ENCODE data around the gene ZNF343. TPM values are rescaled to one million over a fixed set of nuclear protein-coding genes. Genes with fewer than 3 reads are reported as not detected.
"Not testable (repeated sequence)": the region's sequence is repeated elsewhere in the genome, so short reads cannot be mapped to it uniquely, and the experiment has no call there.

Gene ZNF343
- total RNA-seq, 2 donors from 2014 or later: 6.8 to 7.2 TPM

DNA sequence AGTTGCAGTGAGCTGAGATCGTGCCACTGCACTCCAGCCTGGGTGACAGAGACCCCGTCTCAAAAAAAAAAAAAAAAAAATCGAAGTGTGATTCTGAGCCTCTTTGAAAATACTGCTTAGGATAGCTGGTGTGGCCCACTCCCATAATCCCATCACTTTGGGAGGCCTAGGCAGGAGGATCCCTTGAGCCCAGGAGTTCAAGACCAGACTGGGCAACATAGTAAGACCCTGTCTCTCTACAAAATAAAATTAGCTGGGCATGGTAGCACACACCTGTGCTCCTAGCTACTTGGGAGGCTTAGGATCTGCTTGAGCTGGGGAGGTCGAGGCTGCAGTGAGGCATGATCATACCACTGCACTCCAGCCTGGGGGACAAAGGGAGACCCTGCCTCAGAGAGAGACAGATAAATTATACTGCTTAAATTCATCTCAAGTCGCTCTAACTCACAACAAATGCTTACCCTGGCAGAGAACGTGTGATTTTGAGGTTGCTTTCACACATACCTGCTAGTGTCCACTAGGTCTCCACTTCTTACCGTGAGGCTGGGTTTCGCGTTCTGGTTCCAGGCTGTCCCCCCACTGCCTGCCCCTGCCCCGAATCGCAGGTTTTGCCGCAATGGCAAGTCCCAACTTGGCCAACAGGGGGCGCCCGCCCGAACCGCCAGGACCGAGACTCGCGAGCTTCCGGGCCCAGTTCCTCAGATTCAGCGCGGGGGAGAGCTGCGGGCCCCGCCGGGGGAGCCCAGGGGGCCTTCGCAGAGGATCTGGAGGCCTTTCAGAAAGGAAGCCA lies 15.4 kb upstream of the ZNF343 start:
- peak; percentile 84 for ATAC-seq
- peak; percentile 79 to 90 for DNase-seq
- intact Hi-C loops (cut with DNase I, micrococcal nuclease): loop anchor here in 1 of 2 donors (10.0 kb wide), 1 partner anchor 121 kb away; no protein-coding TSS in a partner anchor

DNA sequence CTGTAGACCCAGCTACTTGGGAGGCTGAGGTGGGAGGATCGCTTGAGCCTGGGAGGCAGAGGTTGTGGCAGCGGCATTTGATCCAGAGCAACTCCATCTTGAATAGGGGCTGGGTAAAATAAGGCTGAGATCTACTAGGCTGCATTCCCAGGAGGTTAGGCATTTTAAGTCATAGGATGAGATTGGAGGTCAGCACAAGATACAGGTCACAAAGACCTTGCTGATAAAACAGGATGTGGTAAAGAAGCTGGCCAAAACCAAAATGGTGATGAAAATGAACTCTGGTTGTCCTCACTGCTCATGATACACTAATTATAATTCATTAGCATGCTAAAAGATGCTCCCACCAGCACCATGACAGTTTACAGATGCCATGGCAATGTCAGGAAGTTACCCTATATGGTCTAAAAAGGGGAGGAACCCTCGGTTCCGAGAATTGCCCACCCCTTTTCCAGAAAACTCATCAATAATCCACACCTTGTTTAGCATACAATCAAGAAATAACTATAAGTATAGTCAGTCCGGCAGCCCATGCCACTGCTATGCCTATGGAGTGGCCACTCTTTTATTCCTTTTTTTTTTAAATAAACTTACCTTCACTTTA lies 14.2 kb upstream of the ZNF343 start:
- intact Hi-C loops (cut with DNase I, micrococcal nuclease): loop anchor here in 1 of 2 donors (10.0 kb wide), 1 partner anchor 122 kb away; no protein-coding TSS in a partner anchor
- ATAC-seq, DNase-seq: not testable (repeated sequence)

DNA sequence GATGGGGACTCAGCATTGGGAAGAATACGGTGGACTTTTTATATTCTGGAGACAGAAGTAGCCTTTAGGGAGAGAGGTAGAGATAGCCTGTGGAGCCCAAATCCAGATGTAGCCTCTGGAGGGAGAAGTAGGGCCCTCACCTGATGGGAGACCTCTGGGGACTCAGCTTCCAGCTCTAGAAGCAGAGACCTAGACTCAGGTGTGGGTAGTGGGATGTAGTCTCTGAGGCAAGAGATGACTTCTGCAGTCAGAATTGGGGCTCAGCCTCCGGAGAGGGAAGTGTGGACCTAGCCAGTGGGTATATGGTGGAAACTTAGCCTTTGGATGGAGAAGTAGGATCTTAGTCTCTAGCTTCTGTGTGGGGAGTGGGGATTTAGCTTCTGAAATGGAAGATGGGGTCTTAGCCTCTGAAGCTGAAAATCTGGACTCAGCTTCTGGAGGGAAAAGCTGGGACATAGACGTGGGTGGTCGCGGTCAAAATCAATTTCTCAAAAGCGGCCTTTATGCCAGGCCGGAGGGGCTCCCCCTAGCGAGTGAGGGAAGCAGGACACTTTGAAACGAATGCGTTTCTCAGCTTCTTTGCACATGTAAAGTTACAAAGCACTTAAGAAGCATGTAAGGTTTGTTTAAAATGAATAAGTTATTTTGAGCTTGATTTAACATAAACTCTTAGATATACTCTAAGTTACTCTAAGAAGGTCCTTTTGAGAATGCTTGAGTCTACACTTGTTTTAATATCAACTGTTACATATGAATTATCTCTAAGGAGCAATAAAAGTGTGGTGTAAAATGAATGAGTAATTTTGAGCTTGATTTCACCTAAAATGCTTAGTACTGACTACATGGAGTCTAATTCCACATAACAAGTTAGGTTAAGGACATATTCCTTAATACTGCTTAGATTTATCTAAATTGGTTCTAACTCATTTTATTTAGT lies 12.9 kb upstream of the ZNF343 start:
- peak in 1 of 2 donors; percentile 56 for DNase-seq
- intact Hi-C loops (cut with DNase I, micrococcal nuclease): loop anchor here in 1 of 2 donors (10.0 kb wide), 1 partner anchor 123 kb away; no protein-coding TSS in a partner anchor
- no peak for ATAC-seq

DNA sequence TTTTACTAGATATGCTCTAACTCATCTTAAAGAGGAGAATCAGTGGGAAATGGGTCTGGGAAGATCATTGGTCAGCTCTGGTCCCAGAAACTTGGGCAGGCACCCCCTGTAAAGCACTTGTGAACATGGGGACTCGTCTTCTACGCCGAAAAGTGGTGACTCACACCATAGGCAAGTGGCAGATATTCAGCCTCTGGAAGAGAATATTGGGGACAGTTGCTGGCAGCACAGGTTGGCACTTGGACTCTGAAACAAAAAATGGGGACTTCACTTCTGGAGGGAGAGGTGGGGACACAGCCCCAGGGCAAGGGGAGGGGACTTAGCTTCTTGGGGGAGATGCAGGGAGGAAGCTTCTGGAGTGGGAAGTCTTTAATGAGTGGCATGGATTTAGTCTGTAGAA lies 11.9 kb upstream of the ZNF343 start:
- intact Hi-C loops (cut with DNase I, micrococcal nuclease): loop anchor here in 1 of 2 donors (10.0 kb wide), 1 partner anchor 124 kb away; no protein-coding TSS in a partner anchor
- DNase-seq (no peak), ATAC-seq (no peak)

DNA sequence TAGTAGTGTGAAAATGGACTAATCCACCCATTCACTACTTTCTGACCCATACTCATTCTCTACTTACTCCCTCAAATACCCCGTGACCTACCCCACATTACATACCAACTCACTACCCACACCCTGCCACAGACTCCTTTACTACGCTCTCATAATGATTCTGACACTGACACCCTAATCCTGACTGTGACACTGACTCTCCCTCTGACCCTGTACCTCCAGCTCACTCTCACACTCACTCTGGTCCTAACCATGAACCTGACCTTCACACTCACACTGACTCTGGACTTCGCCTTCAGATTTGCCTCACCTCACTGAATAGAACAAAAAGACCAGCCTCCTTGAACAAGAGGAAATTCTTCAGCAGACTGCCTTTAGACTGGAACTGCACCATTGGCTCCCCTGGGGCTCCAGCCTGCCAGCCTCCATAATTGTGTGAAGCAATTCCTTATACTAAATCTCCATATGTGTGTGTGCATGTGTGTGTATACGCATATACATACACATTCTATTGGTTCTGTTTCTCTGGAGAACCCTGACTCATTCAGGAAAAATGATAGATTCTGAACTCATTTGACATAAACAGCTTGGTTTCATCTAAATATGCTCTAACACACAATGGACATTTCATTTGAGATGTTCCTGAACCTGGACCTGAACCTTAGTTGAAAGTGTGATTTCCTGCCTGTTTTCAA lies 10.5 kb upstream of the ZNF343 start:
- intact Hi-C loops (cut with DNase I, micrococcal nuclease): loop anchor here in 1 of 2 donors (5.0 kb wide), 1 partner anchor 52 kb away; no protein-coding TSS in a partner anchor
- DNase-seq (no peak), ATAC-seq (no peak)

DNA sequence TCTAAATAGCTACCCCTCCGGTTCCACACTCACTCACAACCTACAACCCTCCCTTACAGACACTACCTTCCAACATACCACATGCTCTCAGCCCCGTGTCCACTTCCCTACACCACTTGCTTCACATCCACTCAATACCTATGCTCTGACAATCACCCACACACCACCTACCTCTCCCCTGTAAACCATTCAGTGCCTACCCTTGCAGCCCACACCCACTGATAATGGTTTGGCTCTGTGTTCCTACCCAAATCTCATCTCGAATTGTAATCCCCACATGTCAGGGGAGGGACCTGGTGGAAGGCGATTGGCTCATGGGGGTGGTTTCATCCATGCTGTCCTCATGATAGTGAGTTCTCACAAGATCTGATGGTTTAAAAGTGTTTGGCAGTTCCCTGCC lies 9.8 kb upstream of the ZNF343 start:
- ATAC-seq: no peak
- DNase-seq: no peak
- intact Hi-C loops (cut with DNase I, micrococcal nuclease): loop anchor here in 1 of 2 donors (5.0 kb wide), 1 partner anchor 51 kb away; no protein-coding TSS in a partner anchor

DNA sequence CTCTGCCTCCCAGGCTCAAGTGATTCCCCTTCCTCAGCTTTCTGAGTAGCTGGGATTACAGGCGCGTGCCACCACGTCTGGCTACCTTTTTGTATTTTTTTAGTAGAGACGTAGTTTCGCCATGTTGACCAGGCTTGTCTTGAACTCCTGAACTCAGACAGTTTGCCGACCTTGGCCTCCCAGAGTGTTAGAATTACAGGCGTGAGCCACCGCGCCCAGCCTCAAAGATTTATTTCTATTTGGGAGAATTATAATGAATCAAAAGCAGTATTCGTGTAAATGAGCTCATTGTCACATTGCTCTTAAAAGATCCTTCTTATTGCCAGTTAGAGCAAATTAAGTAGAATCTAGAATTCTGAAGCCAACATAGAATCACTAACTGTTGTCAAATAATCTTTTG lies 9.4 kb upstream of the ZNF343 start:
- ATAC-seq (no peak), DNase-seq (no peak)
- intact Hi-C loops (cut with DNase I, micrococcal nuclease): loop anchor here in 1 of 2 donors (5.0 kb wide), 1 partner anchor 51 kb away; no protein-coding TSS in a partner anchor

DNA sequence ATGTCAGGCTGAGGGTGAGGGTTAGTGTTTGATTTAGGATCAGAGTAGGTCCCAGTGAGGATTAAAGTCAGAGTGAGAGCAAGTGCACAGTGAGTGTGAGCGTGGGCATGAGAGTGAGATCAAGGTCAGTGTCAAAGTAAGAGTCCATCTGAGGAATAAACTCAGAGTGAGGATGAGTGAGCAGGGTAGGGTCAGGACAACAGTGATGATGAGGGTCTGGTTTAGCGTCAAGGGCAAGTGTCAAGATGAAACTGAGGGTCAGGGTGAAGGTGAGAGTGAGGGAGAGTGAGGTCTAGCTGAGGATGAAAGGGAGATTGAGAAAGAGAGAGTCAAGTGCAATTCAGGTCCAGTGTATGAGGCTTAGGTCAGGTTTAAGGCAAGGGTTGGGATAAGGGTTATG lies 7.7 kb upstream of the ZNF343 start:
- DNase-seq: no peak
- no peak for ATAC-seq
- intact Hi-C loops (cut with DNase I, micrococcal nuclease): loop anchor here in 1 of 2 donors (5.0 kb wide), 1 partner anchor 49 kb away; no protein-coding TSS in a partner anchor

DNA sequence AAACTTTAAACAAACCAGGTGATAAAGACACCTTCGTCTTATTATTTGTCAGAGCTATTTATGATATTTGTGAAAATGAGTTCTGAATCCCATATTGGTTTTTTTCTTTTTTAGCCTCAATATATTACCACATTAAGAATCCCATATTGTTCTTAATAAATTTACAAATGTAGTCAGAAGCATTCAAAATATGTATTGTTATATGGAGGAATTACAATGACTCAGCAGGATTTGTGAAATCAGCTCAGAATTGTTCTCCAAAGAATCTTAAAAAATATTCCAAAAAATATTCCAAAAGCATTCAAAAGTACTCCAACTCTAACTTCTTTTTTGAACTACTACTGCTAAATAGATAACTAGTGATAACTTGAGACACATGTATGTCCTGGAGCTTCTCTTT lies 6.5 kb upstream of the ZNF343 start:
- ATAC-seq (no peak), DNase-seq (no peak)
- intact Hi-C loops (cut with DNase I, micrococcal nuclease): loop anchor here in 1 of 2 donors (5.0 kb wide), 1 partner anchor 48 kb away; no protein-coding TSS in a partner anchor

DNA sequence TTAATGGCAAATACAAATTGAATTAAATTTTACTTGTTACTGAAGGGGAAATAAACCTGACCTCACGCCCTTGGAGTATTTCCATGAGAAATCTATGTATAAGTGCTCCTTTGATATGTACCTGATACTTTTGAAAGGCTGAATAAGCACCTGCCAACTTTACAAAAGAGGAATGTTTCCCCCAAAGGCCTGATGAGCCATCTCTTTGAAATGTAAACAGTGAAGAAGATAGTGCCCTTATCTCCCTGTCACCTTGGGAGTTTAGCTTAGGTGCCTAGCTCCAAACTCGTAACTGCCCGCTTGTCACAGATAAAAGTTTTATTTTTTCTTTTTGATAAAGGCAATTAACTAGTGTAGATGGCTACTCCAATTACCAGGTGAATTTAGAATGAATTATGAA lies 1.1 kb upstream of the ZNF343 start:
- ATAC-seq (no peak), DNase-seq (no peak)
- intact Hi-C loops (cut with DNase I, micrococcal nuclease): no loop called here

DNA sequence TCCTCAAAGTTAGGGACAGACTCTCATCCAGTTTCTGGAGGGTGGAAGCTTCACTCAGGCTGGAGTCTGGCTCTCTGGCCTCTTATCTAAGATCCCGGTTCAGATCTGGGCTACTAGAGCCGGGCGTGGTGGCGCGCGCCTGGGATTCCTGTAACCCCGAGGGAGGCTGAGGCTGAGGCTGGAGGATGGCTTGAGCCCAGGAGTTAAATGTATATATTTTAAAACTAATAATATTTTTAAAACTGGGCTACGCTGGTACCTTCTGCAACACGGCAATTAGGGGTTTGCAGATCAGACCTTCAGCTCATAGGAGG lies 710 bp upstream of the ZNF343 start:
- ATAC-seq (no peak), DNase-seq (peak in 1 of 2 donors; percentile 26)
- intact Hi-C loops (cut with DNase I, micrococcal nuclease): no loop called here

DNA sequence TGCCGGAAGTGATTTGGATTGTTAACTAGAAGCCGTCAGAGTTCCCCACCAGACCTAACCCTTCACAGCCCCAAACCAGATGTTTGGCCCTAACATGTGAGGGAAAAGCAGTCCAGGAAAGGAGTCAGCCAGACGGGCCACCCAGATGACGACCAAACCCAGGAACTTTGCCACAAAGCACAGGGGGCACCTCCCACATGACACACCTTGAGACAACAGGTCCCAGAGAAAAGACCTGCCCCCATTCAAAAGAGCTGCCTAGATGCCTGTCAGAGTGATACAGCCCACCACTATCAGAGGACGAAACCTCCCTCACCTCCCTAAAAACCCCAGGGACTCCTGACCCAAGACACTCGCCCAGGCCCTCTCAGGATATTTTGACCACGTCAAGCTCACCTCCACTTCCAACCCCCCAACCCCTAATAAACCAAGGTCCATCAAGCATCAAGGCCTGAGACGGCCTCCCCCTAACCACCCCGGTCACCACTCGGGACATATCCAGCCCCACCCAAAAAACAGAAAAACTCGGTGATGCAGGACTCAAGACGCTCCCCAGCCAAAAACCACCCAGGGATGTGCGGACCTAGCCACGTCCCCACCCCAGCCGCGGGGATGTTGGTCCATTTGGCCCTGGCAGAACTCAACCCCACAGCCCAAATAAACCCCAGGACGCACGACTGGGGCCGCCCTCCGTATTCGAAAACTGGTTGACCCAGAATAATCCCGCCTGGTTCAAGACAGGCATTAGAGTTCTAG lies 662 bp downstream of the ZNF343 start:
- DNase-seq (peak; percentile 12 to 37), ATAC-seq (peak; percentile 43)
- intact Hi-C loops (cut with DNase I, micrococcal nuclease): no loop called here

DNA sequence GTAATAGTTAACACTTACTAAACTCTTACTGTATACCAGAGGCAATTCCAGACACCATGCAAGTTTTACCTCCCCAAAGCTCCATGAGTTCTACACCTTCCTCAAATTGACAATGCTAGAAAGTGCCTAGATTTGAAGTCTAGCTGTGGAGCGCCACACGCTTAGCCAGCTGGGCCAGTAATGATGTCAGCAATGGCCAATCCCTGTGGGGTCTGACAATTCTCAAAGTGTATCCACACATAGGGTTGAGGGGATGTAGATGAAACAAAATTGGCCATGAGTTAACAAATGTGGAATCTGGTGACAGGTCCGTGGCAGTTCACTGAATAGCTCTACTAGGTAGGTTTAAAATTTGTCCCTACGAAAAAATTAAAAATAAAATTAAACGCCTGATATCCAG lies 1.3 kb downstream of the ZNF343 start:
- ATAC-seq: no peak
- DNase-seq: no peak
- intact Hi-C loops (cut with DNase I, micrococcal nuclease): no loop called here

DNA sequence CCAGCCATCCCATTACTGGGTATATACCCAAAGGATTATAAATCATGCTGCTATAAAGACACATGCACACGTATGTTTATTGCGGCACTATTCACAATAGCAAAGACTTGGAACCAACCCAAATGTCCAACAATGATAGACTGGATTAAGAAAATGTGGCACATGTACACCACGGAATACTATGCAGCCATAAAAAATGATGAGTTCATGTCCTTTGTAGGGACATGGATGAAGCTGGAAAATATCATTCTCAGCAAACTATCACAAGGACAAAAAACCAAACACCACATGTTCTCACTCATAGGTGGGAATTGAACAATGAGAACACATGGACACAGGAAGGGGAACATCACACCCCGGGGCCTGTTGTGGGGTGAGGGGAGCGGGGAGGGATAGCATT lies 2.3 kb downstream of the ZNF343 start:
- DNase-seq; intact Hi-C loops (cut with DNase I, micrococcal nuclease); ATAC-seq: not testable (repeated sequence)

DNA sequence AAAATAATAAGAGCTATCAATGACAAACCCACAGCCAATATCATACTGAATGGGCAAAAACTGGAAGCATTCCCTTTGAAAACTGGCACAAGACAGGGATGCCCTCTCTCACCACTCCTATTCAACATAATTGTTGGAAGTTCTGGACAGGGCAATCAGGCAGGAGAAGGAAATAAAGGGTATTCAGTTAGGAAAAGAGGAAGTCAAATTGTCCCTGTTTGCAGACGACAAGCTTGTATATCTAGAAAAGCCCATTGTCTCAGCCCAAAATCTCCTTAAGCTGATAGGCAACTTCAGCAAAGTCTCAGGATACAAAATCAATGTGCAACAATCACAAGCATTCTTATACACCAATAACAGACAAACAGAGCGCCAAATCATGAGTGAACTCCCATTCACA lies 3.9 kb downstream of the ZNF343 start:
- ATAC-seq; intact Hi-C loops (cut with DNase I, micrococcal nuclease); DNase-seq: not testable (repeated sequence)

DNA sequence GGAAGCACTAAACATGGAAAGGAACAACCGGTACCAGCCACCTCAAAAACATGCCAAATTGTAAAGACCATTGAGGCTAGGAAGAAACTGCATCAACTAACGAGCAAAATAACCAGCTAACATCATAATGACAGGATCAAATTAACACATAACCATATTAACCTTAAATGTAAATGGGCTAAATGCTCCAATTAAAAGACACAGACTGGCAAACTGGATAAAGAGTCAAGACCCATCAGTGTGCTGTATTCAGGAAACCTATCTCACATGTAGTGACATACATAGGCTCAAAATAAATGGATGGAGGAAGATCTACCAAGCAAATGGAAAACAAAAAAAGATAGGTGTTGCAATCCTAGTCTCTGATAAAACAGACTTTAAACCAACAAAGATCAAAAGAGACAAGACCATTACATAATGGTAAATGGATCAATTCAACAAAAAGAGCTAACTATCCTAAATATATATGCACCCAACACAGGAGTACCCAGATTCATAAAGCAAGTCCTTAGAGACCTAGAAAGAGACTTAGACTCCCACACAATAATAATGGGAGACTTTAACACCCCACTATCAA lies 5.8 kb downstream of the ZNF343 start:
- intact Hi-C loops (cut with DNase I, micrococcal nuclease); ATAC-seq; DNase-seq: not testable (repeated sequence)

DNA sequence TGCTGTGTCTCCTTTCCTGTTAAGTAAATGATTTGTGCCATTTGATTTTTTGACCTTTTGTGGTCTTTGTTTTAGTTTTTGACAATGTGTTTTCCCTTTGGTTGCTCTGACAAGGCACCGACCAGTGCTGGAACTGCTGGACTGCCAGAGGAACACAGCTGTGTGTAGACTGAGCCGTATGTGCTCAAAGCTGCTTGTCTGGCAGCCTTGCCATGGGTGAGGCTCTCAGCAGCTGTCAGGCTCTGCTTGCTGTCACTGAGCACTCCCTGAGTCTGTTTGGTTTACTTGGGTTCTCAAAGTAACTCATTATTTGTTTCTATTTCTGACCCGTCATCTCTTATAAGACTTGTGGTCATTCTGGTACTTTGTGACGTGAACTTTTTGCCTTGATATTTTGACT lies 23.1 kb downstream of the ZNF343 start:
- DNase-seq (no peak), ATAC-seq (no peak)

More for the DNA sequence above, 23.1 kb downstream of the ZNF343 start:
- intact Hi-C loops (cut with DNase I, micrococcal nuclease): no loop called here

Data from left colon (tissue), 2 donors.